NOMO-1 treated with dmso at 0.1 percent for 144 hours (cell line): ENCODE measurements around the gene PUS3.

Source experiments
- DNase-seq: peaks from one replicate; lab custom pipeline; 2025; ENCODE audit not compliant: unreplicated experiment; lab: John Stamatoyannopoulos, UW

PUS3 gene

DNA sequence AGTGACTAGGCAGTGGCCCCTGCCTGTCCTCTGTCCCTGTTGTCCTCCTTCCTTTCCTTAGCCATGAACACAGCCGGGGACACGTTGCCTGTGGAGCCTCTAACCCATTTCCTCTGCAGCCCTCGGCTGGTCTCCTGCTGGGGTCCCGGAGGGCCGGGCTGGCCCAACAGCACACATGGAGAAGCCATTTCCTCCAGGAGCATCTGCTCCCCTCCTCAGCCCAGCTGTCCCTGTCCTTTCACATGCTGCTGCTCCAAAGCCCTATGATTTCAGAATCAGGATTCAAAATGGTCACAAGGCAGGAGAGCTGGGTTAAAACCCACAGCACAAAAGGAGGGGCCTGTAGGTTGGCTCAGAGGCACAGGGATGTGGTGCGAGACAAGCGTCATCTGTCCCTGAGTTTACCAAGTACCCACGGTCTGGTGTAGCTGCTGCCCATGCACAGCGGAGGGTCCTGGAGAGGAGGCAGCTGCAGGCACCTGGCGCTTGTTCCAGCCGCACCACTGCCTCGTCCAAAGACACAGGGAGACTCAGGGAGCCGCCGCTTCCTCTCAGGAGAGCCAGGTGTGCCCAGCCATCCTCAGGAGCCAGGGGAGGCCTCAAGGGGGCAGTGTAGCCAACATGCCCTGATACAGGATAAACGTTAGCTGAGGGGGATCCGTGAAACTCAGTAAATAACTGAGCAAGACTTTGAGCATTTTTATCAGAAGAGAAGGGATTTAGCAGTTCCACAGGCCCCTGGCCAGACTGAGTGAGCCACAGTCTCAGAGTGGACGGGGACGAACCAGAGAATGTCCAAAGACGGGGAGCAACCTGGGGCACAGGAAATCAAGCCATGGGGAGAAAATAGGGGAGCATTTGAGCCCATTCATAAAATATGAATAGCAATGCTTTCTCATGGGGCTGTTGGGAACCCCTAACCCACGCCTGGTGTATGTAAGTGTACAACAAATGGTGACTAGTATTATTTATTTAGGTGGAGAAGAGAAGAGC is 38.9 kb upstream of the PUS3 start:
- no peak for DNase-seq

- no peak for DNase-seq
Observed at GRCh38 chr11:125941267-125941618, 38.2 kb upstream of the PUS3 start.

DNA sequence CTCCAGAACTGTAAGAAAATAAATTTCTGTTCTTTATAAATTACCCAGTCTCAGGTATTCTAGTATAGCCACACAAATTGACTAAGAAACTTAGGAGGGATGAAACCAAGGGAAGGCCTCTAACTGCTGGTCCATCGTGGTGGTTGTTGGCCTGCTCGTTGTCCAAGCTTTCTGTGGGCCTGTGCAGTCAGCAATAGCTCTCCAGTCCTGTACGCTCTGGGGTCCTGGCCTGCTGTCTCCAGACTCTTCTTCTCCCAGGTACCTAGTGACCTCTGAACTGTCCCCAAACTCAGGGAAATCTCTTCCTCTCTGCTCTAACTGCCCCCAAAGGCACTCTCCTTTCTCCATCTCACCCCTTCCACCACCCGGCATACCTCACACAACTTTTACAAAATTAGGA is 37.1 kb upstream of the PUS3 start:
- DNase-seq = no peak

GRCh38 chr11:125939081-125939521 is 36.1 kb upstream of the PUS3 start:
- DNase-seq = no peak

GRCh38 chr11:125938418-125938817 is 35.4 kb upstream of the PUS3 start:
- no peak for DNase-seq

- DNase-seq = no peak
Observed at GRCh38 chr11:125935618-125936199, 32.7 kb upstream of the PUS3 start.

- DNase-seq = no peak
Observed at GRCh38 chr11:125935056-125935455, 32.0 kb upstream of the PUS3 start.

- no peak for DNase-seq
Observed at GRCh38 chr11:125934473-125934872, 31.5 kb upstream of the PUS3 start.

GRCh38 chr11:125933030-125933813 is 30.2 kb upstream of the PUS3 start:
- no peak for DNase-seq

GRCh38 chr11:125932301-125932700 is 29.3 kb upstream of the PUS3 start:
- no peak for DNase-seq

DNA sequence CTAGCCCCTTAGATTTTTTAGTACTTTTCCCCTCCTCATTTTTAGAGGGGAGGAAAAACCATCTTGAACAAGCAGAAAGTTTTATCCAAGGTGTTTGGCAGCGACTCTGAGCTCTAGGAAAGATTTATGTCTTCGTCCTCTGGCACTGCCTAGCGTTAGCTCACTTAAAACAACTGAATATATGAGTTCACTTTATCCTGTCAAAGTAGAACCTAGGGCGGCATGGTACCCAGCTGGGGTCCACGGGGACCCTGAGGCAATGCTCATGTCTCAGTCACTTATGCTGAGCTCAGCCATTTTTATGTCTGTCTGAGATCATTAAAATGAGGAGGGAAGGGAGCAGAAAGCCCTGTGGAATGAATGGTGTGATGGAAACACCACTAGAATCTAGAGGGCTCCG is 28.7 kb upstream of the PUS3 start:
- DNase-seq = no peak

DNA sequence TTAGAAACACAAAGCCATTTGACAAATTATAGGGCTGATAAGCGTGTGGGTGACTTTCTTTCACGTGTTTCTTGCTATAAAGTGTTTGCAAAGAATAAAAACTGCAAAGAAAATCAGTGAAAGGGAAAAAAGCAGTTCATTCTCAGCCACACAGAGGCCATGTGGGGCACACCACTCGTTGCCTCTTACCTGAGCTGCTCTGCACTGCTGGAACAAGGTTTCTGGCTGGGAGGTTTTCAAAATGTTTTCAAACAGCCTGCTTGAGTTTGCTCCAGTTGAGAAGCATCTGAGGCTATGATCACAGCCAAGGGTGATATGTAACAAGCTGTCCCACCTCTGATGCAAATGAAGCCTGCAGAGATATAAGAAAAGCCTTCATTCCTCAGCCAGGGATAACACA is 28.1 kb upstream of the PUS3 start:
- no peak for DNase-seq

DNA sequence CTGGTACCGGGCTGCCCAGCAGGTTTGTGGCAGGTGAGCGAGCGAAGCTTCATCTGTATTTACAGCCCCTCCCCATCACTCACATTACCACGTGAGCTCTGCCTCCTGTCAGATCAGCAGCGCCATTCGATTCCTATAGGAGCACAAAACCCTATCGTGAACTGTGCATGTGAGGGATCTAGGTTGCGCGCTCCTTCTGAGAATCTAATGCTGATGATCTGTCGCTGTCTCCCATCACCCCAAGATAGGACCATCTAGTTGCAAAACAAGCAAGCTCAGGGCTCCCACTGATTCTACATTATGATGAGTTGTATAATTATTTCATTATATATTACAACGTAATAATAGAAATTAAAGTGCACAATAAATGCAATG is 27.1 kb upstream of the PUS3 start:
- DNase-seq = no peak

- no peak for DNase-seq
Observed at GRCh38 chr11:125929445-125930075, 26.6 kb upstream of the PUS3 start.

DNA sequence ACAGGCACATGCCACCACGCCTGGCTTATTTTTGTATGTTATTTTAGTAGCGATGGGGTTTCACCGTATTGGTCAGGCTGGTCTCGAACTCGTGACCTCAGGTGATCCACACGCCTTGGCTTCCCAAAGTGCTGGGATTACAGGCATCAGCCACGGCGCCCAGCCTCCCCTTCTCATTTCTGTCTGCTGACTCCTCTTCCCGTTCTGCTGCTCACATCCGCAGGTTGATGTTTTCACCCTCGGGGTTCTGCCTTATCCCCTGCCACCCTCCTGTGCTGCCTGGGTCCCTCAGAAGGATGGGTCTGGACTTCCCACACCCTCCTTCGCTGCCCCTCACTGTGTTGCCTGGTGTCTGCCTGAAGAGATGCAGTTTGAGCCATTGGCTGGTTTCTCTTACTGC is 23.7 kb upstream of the PUS3 start:
- DNase-seq = no peak

DNA sequence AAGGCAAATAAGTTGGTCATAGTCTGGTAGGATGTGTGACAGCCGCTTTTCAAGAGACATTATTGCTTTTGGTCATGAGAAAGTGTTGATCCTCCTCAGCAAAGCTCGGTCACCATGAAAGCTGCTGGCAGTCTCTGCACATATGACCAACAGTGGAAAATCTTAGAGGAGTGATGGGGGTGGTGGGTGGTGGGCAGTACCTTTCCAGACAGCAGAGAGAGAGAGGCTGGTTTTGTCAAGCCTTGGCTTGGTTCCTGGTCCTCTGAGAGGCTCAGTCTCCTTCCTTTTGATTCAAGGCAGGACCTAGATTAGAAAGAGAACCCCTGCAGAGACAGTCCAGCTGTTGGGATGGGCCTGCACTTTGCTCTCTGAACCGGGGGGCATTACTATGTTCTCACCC is 22.8 kb upstream of the PUS3 start:
- no peak for DNase-seq

GRCh38 chr11:125925247-125925740 is 22.3 kb upstream of the PUS3 start:
- DNase-seq = no peak

- no peak for DNase-seq
Observed at GRCh38 chr11:125924384-125925007, 21.5 kb upstream of the PUS3 start.

DNA sequence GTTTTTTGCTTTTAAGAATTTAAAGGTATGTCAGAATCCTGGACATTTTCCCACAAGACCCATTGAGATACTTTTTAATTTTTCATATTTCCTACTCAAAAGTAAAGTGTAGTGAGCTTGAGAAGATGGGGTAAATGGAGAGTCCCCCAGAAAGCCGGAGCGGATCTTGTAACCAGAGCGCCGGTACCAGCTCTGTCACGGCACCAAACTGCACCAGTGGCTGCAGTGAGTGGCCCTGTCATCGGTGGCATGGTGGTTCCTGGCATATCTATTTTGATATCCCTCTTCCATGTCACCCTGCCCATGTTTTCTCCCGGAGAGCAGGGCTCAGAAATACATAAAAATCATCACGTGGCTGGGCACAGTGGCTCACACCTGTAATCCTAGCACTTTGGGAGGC is 20.6 kb upstream of the PUS3 start:
- DNase-seq = no peak

DNA sequence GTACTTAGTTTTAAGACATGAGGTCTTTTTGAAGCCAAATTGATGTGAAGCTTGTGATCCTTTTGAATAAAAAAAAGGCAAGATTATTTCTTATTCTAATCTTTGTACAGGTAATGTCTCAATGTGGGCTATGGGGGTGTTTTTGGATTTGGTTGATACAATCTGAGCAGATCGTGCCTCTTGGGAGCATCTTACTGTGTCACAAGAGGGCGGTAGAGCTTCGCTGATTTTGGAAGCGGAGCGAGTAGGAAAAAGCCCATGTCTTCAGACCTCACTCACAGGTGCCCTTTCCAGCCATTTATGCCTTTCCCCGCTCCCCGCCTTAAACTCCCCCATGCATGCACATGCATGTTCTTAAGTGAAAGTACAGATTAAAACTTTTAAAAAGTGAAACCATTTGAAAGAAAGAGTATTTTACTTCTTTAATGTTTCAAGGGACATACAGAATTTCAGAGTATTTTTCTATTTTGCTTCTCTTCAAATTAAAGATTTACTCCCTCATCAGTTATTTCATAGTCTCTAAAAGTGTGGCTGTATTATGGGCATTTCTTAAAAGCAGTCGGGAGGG is 20.1 kb upstream of the PUS3 start:
- peak; percentile 32 for DNase-seq
